ENCODE measurements around the gene SRSF5.

DNA sequence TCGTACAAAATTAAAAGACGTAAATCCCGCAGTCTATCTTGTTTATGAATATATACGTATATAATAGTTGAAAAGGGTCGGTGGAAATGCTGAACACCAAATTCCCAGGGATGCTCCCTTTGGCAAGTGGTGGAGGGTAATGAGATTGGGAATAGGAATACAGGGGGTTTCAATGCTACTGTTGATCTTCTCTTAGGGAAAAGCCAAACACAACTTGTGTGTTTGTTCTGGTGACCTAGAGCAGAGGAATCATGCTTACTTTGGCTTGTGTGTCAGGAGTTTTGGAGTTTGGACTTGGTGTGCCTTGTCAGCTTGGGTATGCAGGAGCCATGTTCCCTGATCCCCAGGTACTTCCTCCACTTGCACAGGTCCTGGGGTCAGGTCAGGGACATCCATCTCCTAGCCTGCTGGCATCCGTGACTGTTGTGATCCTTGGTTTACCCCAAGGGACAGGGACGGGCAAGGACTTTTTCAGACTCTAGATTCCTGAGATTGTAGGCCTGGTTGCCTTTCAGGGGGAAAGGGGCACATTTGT, 26.0 kb downstream of the SRSF5 start:
- TF ChIP-seq CREB1 (IDR thresholded peaks at IDR 0.05; ENCODE audit: low read depth) (no peak), REST (IDR thresholded peaks at IDR 0.05; ENCODE audit: low read depth) (no peak), RAD21 (IDR thresholded peaks at IDR 0.05; ENCODE audit: low read depth) (no peak), YY1 (IDR thresholded peaks at IDR 0.05; ENCODE audit: low read depth) (no peak), NFIC (IDR thresholded peaks at IDR 0.05) (no peak), FOXM1 (IDR thresholded peaks at IDR 0.05; ENCODE audit: borderline replicate concordance, low read depth) (no peak), EP300 (IDR thresholded peaks at IDR 0.05; ENCODE audit: borderline replicate concordance) (no peak), TAF1 (IDR thresholded peaks at IDR 0.05; ENCODE audit: low read depth) (no peak), TEAD4 (IDR thresholded peaks at IDR 0.05) (no peak), CEBPB (IDR thresholded peaks at IDR 0.05) (no peak)
